DND-41 (cell line): Measurements from ENCODE around the gene ZNF462.

Experiments
- ATAC-seq: fragments of 200-7000 bp; cut with Tn5 transposase; 3 replicates; pipeline ENCODE4 v1.9.1; 2021; ENCODE audit warnings: low read depth; ENCODE audit not compliant: insufficient read depth
- DNase-seq: peaks from one replicate; pipeline ENCODE4 v3.0.0-alpha.2; 2020
- H2AFZ ChIP-seq: 2 replicates; pipeline ENCODE4 v1.6.0; 2012; ENCODE audit warnings: low read depth, low read length
- H3K27ac ChIP-seq: 2 replicates; pipeline ENCODE4 v1.5.1; 2012; ENCODE audit warnings: low read length, inconsistent platforms
- H3K27me3 ChIP-seq: fragments of 200-600 bp; sonication (generic); 2 replicates; pipeline ENCODE4 v1.6.0; 2012; ENCODE audit warnings: low read length, mild to moderate bottlenecking, inconsistent platforms; ENCODE audit not compliant: insufficient read depth, poor library complexity
- H3K36me3 ChIP-seq: 2 replicates; pipeline ENCODE4 v1.5.1; 2012; ENCODE audit warnings: low read length, inconsistent platforms; ENCODE audit not compliant: insufficient read depth
- H3K4me1 ChIP-seq: 2 replicates; pipeline ENCODE4 v1.5.1; 2012; ENCODE audit warnings: mild to moderate bottlenecking, low read length; ENCODE audit not compliant: insufficient read depth
- H3K4me2 ChIP-seq: 2 replicates; pipeline ENCODE4 v1.6.0; 2012; ENCODE audit warnings: mild to moderate bottlenecking, moderate library complexity, low read length, inconsistent platforms; ENCODE audit not compliant: insufficient read depth
- H3K4me3 ChIP-seq, 2 experiments: fragments of 200-600 bp in 1 of 2; shearing (Covaris generic) in 1 of 2; 2 replicates each; pipeline ENCODE4 v1.5.1; 2012 to 2016; ENCODE audit warnings: inconsistent platforms in 2 of 2, low read length in 2 of 2, mild to moderate bottlenecking in 2 of 2, low read depth in 1 of 2, moderate library complexity in 1 of 2
- H3K79me2 ChIP-seq: 2 replicates; pipeline ENCODE4 v1.6.0; 2012; ENCODE audit warnings: low read length, inconsistent platforms; ENCODE audit not compliant: insufficient read depth
- H3K9ac ChIP-seq: 2 replicates; pipeline ENCODE4 v1.6.0; 2012; ENCODE audit warnings: low read depth, mild to moderate bottlenecking, inconsistent platforms, low read length, moderate library complexity
- H3K9me3 ChIP-seq: 2 replicates; pipeline ENCODE4 v1.5.1; 2012; ENCODE audit warnings: low read length, moderate library complexity, mild to moderate bottlenecking, inconsistent platforms; ENCODE audit not compliant: insufficient read depth, severe bottlenecking
- H4K20me1 ChIP-seq: 2 replicates; pipeline ENCODE4 v1.6.0; 2012; ENCODE audit warnings: low read length; ENCODE audit not compliant: insufficient read depth
- CTCF ChIP-seq: IDR thresholded peaks from 2 replicates; pipeline ENCODE4 v1.5.1; 2012; ENCODE audit warnings: borderline replicate concordance, low read length, moderate library complexity, mild to moderate bottlenecking; ENCODE audit not compliant: poor library complexity, severe bottlenecking; ENCODE audit errors: extremely low read depth
- EZH2 ChIP-seq: IDR thresholded peaks from 3 replicates; pipeline ENCODE4 v1.6.1; 2012; ENCODE audit warnings: borderline replicate concordance, low read depth, mild to moderate bottlenecking, moderate library complexity, low read length, inconsistent platforms; ENCODE audit not compliant: severe bottlenecking

Gene ZNF462

GRCh38 chr9:107043886-107044285, 180.9 kb downstream of the ZNF462 start:
- no peaks in the 10 kb centered on the region for H4K20me1 ChIP-seq
- H3K4me3 ChIP-seq = no peak overlapping the region
- H3K9me3 ChIP-seq = no peaks in the 10 kb centered on the region
- ATAC-seq (no peak), DNase-seq (no peak)
- H3K27ac ChIP-seq = no peak overlapping the region
- H2AFZ ChIP-seq = no peak overlapping the region
- H3K4me2 ChIP-seq = no peak overlapping the region
- H3K4me1 ChIP-seq = no peaks in the 10 kb centered on the region
- TF ChIP-seq EZH2 (no peak), CTCF (peak; percentile 13)
- no peaks in the 10 kb centered on the region for H3K27me3 ChIP-seq
- no peak overlapping the region for H3K9ac ChIP-seq
- no peaks in the 10 kb centered on the region for H3K79me2 ChIP-seq
- no peaks in the 10 kb centered on the region for H3K36me3 ChIP-seq

- no peaks in the 10 kb centered on the region for H3K9me3 ChIP-seq
- no peak for TF ChIP-seq EZH2
- TF ChIP-seq CTCF = peak; percentile 45
- no peak overlapping the region for H3K9ac ChIP-seq
- ATAC-seq = no peak
- DNase-seq = peak; percentile 13
- H2AFZ ChIP-seq = no peak overlapping the region
- H3K79me2 ChIP-seq = no peaks in the 10 kb centered on the region
- no peaks in the 10 kb centered on the region for H4K20me1 ChIP-seq
- H3K4me2 ChIP-seq = no peak overlapping the region
- H3K36me3 ChIP-seq = no peaks in the 10 kb centered on the region
- H3K27ac ChIP-seq = no peak overlapping the region
- H3K27me3 ChIP-seq = no peaks in the 10 kb centered on the region
- no peak overlapping the region for H3K4me3 ChIP-seq
- no peaks in the 10 kb centered on the region for H3K4me1 ChIP-seq
Observed at GRCh38 chr9:107044872-107045271, 181.9 kb downstream of the ZNF462 start.

- Histone ChIP-seq H3K4me3 (no peak overlapping the region), H3K4me2 (no peak overlapping the region), H3K9ac (no peak overlapping the region), H3K79me2 (no peaks in the 10 kb centered on the region), H3K36me3 (no peaks in the 10 kb centered on the region), H3K9me3 (no peaks in the 10 kb centered on the region), H3K27ac (no peak overlapping the region), H3K4me1 (no peaks in the 10 kb centered on the region), H3K27me3 (no peaks in the 10 kb centered on the region), H2AFZ (no peak overlapping the region), H4K20me1 (no peaks in the 10 kb centered on the region)
- no peak for ATAC-seq
- DNase-seq = no peak
- TF ChIP-seq EZH2 (no peak), CTCF (no peak)
Observed at GRCh38 chr9:107046692-107047091, 183.7 kb downstream of the ZNF462 start.

- Histone ChIP-seq H3K9ac (no peak overlapping the region), H3K27ac (no peak overlapping the region), H4K20me1 (no peaks in the 10 kb centered on the region), H3K79me2 (no peaks in the 10 kb centered on the region), H3K27me3 (no peaks in the 10 kb centered on the region), H3K4me2 (no peak overlapping the region), H3K36me3 (no peaks in the 10 kb centered on the region), H3K4me3 (no peak overlapping the region), H3K4me1 (no peaks in the 10 kb centered on the region), H3K9me3 (no peaks in the 10 kb centered on the region), H2AFZ (no peak overlapping the region)
- no peak for ATAC-seq
- no peak for DNase-seq
- no peak for TF ChIP-seq EZH2
- no peak for TF ChIP-seq CTCF
Observed at GRCh38 chr9:107049046-107049802, 186.3 kb downstream of the ZNF462 start.
